Upper lobe of left lung (tissue), 6 donors: ENCODE data around the gene MOAP1. TPM values are rescaled to one million over a fixed set of nuclear protein-coding genes. Genes with fewer than 3 reads are reported as not detected.
A peak's percentile ranks its signal among the peaks of the same experiment; 100 is the strongest.
"Not testable (repeated sequence)": the region's sequence is repeated elsewhere in the genome, so short reads cannot be mapped to it uniquely, and the experiment has no call there.

Experiments used
- ATAC-seq, 2 donors: fragments of 200-7000 bp; cut with Tn5 transposase; one replicate each; pipeline ENCODE4 v1.9.1; 2022; ENCODE audit warnings: mild to moderate bottlenecking in 2 of 2, moderate library complexity in 2 of 2; ENCODE audit not compliant: low FRiP score in 2 of 2
- DNase-seq, 2 donors: peaks; one replicate each; pipeline ENCODE4 v3.0.0-alpha.2; 2019 to 2020
- H3K27ac ChIP-seq, 4 donors: fragments of 200-600 bp; sonication (generic); one replicate each; pipeline ENCODE4 v1.5.1; 2016 to 2019
- H3K27me3 ChIP-seq, 4 donors: fragments of 200-600 bp; sonication (generic); one replicate each; pipeline ENCODE4 v1.5.1; 2017 to 2019
- H3K36me3 ChIP-seq, 4 donors: fragments of 200-600 bp; sonication (generic); one replicate each; pipeline ENCODE4 v1.5.1; 2016 to 2019
- H3K4me1 ChIP-seq, 4 donors: fragments of 200-600 bp; sonication (generic); one replicate each; pipeline ENCODE4 v1.5.1; 2018 to 2019
- H3K4me3 ChIP-seq, 4 donors: fragments of 200-600 bp; sonication (generic); one replicate each; pipeline ENCODE4 v1.5.1; 2017 to 2019; ENCODE audit warnings: mild to moderate bottlenecking in 2 of 4, moderate library complexity in 1 of 4
- H3K9me3 ChIP-seq, 4 donors: fragments of 200-600 bp; sonication (generic); one replicate each; pipeline ENCODE4 v1.5.1; 2018 to 2019
- CTCF ChIP-seq, 6 experiments: fragments of 450-650 bp in 4 of 6; fragments of 200-600 bp in 2 of 6; sonication (generic) in 2 of 6; IDR thresholded peaks; one replicate each; pipeline ENCODE4 v1.5.1; 2016 to 2019; ENCODE audit warnings: antibody characterized with exemption in 6 of 6
- EP300 ChIP-seq, 4 donors: sonication (generic); formaldehyde crosslinking; IDR thresholded peaks; one replicate each; pipeline ENCODE4 v1.5.1; 2017; ENCODE audit warnings: antibody characterized with exemption in 4 of 4, control low read depth in 2 of 4
- POLR2A ChIP-seq, 4 donors: fragments of 450-650 bp; IDR thresholded peaks; one replicate each; pipeline ENCODE4 v1.5.1; 2016 to 2017; ENCODE audit warnings: antibody characterized with exemption in 4 of 4, mild to moderate bottlenecking in 2 of 4
- POLR2AphosphoS5 ChIP-seq, 2 donors: sonication (generic); formaldehyde crosslinking; IDR thresholded peaks; one replicate each; pipeline ENCODE4 v1.5.1; 2017; ENCODE audit warnings: antibody characterized with exemption in 2 of 2
- WGBS, 2 donors: methylation state at CpG; one replicate each; pipeline ENCODE4 v1.1.5; 2017 to 2018; 5-methylcytosine and 5-hydroxymethylcytosine counted together
- total RNA-seq, 6 donors: library from RNA; depleted of rRNA in 4 of 6; stranded (reverse); fragments of >200 nt in 4 of 6; gene quantifications; one replicate each; pipeline versions ENCODE4 v1.1.0 to v1.2.1, GENCODE V29; 2016 to 2021
- donor health status: DM: no; HTN: no; CAD: no; lungs with moderate emphysema.
- donor health status: DM: no; HTN: yes; CAD: no; lungs with severe emphysema.

The MOAP1 gene
- total RNA-seq, 6 donors from 2014 or later: 14.7 to 43.8 (median 36.4) TPM

- DNase-seq: no peak
- Histone ChIP-seq H3K4me3 (peak overlapping the region; percentile 71 to 96 (median 84)), H3K27ac (peak overlapping the region; percentile 93 to 99 (median 98)), H3K9me3 (no peaks in the 10 kb centered on the region), H3K36me3 (peaks cover 2 to 47% (median 10%) of the 10 kb centered on the region in 4 donors), H3K4me1 (peaks cover 20 to 37% (median 25%) of the 10 kb centered on the region in 4 donors), H3K27me3 (no peaks in the 10 kb centered on the region)
- no peak for TF ChIP-seq CTCF (IDR thresholded peaks at IDR 0.05)
- no peak for TF ChIP-seq EP300 (IDR thresholded peaks at IDR 0.05)
- no peak for TF ChIP-seq POLR2AphosphoS5 (IDR thresholded peaks at IDR 0.05)
- no peak for TF ChIP-seq POLR2A (IDR thresholded peaks at IDR 0.05)
- WGBS, 2 donors: 0 to 1% methylated on average over 7 to 10 of the region's 10 CpGs
- ATAC-seq: no peak
Measured at GRCh38 chr14:93185349-93185720, 638 bp upstream of the MOAP1 start.

- peak overlapping the region; percentile 93 to 99 (median 98) for H3K27ac ChIP-seq
- H3K27me3 ChIP-seq: no peaks in the 10 kb centered on the region
- H3K36me3 ChIP-seq: peaks cover 0 to 42% (median 8%) of the 10 kb centered on the region in 4 donors
- 46 to 50% methylated on average over 15 to 17 of the region's 17 CpGs for WGBS, 2 donors
- no peak for TF ChIP-seq POLR2A (IDR thresholded peaks at IDR 0.05)
- no peak for TF ChIP-seq CTCF (IDR thresholded peaks at IDR 0.05)
- no peak for TF ChIP-seq POLR2AphosphoS5 (IDR thresholded peaks at IDR 0.05)
- TF ChIP-seq EP300 (IDR thresholded peaks at IDR 0.05): no peak
- no peaks in the 10 kb centered on the region for H3K9me3 ChIP-seq
- peak overlapping the region; percentile 62 to 96 (median 84) for H3K4me3 ChIP-seq
- H3K4me1 ChIP-seq: peaks cover 20 to 37% (median 25%) of the 10 kb centered on the region in 4 donors
- peak in 1 of 2 donors; percentile 64 for DNase-seq
- peak in 1 of 2 donors; percentile 46 for ATAC-seq
Measured at GRCh38 chr14:93183596-93184317, 940 bp downstream of the MOAP1 start.

GRCh38 chr14:93175492-93175891, 9.2 kb downstream of the MOAP1 start:
- no peak for DNase-seq
- no peak for TF ChIP-seq POLR2AphosphoS5 (IDR thresholded peaks at IDR 0.05)
- TF ChIP-seq CTCF (IDR thresholded peaks at IDR 0.05): no peak
- no peak for TF ChIP-seq EP300 (IDR thresholded peaks at IDR 0.05)
- no peak for TF ChIP-seq POLR2A (IDR thresholded peaks at IDR 0.05)

GRCh38 chr14:93174731-93175130, 10.0 kb downstream of the MOAP1 start:
- ATAC-seq, H3K36me3 ChIP-seq, H3K27me3 ChIP-seq, H3K4me1 ChIP-seq, H3K9me3 ChIP-seq, DNase-seq, H3K27ac ChIP-seq, H3K4me3 ChIP-seq: not testable (repeated sequence)
- WGBS, 2 donors: 83 to 87% methylated on average over 5 of the region's 5 CpGs

More at GRCh38 chr14:93175492-93175891, 9.2 kb downstream of the MOAP1 start:
- no peak overlapping the region for H3K27ac ChIP-seq
- H3K4me1 ChIP-seq: peaks cover 0 to 4% (median 2%) of the 10 kb centered on the region in 4 donors
- H3K9me3 ChIP-seq: no peaks in the 10 kb centered on the region
- H3K4me3 ChIP-seq: no peak overlapping the region
- WGBS, 2 donors: 84 to 85% methylated on average over 6 of the region's 6 CpGs
- ATAC-seq: no peak
- no peaks in the 10 kb centered on the region for H3K27me3 ChIP-seq
- H3K36me3 ChIP-seq: no peaks in the 10 kb centered on the region

- Histone ChIP-seq H3K27ac (no peak overlapping the region), H3K4me3 (no peak overlapping the region), H3K9me3 (no peaks in the 10 kb centered on the region), H3K27me3 (no peaks in the 10 kb centered on the region), H3K4me1 (peaks cover 0 to 4% (median 2%) of the 10 kb centered on the region in 4 donors), H3K36me3 (no peaks in the 10 kb centered on the region)
- DNase-seq (no peak), ATAC-seq (peak in 1 of 2 donors; percentile 45)
- TF ChIP-seq POLR2AphosphoS5 (IDR thresholded peaks at IDR 0.05) (no peak), CTCF (IDR thresholded peaks at IDR 0.05) (no peak), POLR2A (IDR thresholded peaks at IDR 0.05) (no peak), EP300 (IDR thresholded peaks at IDR 0.05) (no peak)
- WGBS, 2 donors: 45 to 55% methylated on average over 9 to 10 of the region's 10 CpGs
Measured at GRCh38 chr14:93173943-93174395, 10.7 kb downstream of the MOAP1 start.
